Lower leg skin (tissue), 3 donors: ENCODE results near the gene TOR4A.

ENCODE experiments used
- CTCF ChIP-seq, 3 donors: fragments of 450-650 bp; IDR thresholded peaks; one replicate each; pipeline ENCODE4 v1.5.1; 2016; ENCODE audit warnings: antibody characterized with exemption in 3 of 3, mild to moderate bottlenecking in 3 of 3, moderate library complexity in 2 of 3
- POLR2A ChIP-seq, 2 donors: fragments of 450-650 bp; IDR thresholded peaks; one replicate each; pipeline ENCODE4 v1.6.1; 2016 to 2017; ENCODE audit warnings: antibody characterized with exemption in 2 of 2, mild to moderate bottlenecking in 1 of 2, moderate library complexity in 1 of 2

GRCh38 chr9:137308057-137308619 is 30.6 kb downstream of the TOR4A start:
- TF ChIP-seq CTCF (IDR thresholded peaks at IDR 0.05) (no peak), POLR2A (IDR thresholded peaks at IDR 0.05) (no peak)
